Fibroblast of lung (primary cell): ENCODE measurements around the gene ACOD1. TPM values are rescaled to one million over a fixed set of nuclear protein-coding genes. Genes with fewer than 3 reads are reported as not detected.
"Not testable (repeated sequence)": the region's sequence is repeated elsewhere in the genome, so short reads cannot be mapped to it uniquely, and the experiment has no call there.

Experiments
- DNase-seq, 2 donors: peaks; one replicate each; pipeline versions ENCODE4 v3.0.0 to v3.0.0-alpha.2; 2010; ENCODE audit warnings: low read depth in 2 of 2
- H2AFZ ChIP-seq: 2 replicates; pipeline ENCODE4 v1.5.1; 2012; ENCODE audit warnings: low read length, control low read depth, inconsistent platforms
- H3K27ac ChIP-seq: 2 replicates; pipeline ENCODE4 v1.5.1; 2011; ENCODE audit warnings: low read length, control low read depth; ENCODE audit not compliant: insufficient read depth
- H3K27me3 ChIP-seq: 2 replicates; pipeline ENCODE4 v1.5.1; 2011; ENCODE audit warnings: mild to moderate bottlenecking, low read length; ENCODE audit not compliant: control insufficient read depth, insufficient read depth
- H3K36me3 ChIP-seq: 2 replicates; pipeline ENCODE4 v1.5.1; 2011; ENCODE audit warnings: low read length; ENCODE audit not compliant: control insufficient read depth, insufficient read depth
- H3K4me1 ChIP-seq: 2 replicates; pipeline ENCODE4 v1.5.1; 2011; ENCODE audit warnings: low read length; ENCODE audit not compliant: control insufficient read depth, insufficient read depth; ENCODE audit errors: extremely low read depth
- H3K4me2 ChIP-seq: 2 replicates; pipeline ENCODE4 v1.5.1; 2011; ENCODE audit warnings: low read length, control low read depth; ENCODE audit not compliant: insufficient read depth; ENCODE audit errors: extremely low read depth
- H3K4me3 ChIP-seq, 4 experiments: fragments of 200-600 bp in 1 of 4; sonication (generic) in 1 of 4; replicated peaks in 1 of 4; 2 replicates each; pipeline ENCODE4 v1.5.1; 2011 to 2016; ENCODE audit warnings: low read length in 4 of 4, low read depth in 3 of 4, mild to moderate bottlenecking in 3 of 4, control low read depth in 2 of 4, inconsistent platforms in 1 of 4, mixed read lengths in 1 of 4; ENCODE audit not compliant: insufficient read depth in 1 of 4; ENCODE audit errors: control extremely low read depth in 1 of 4
- H3K79me2 ChIP-seq: 2 replicates; pipeline ENCODE4 v1.5.1; 2012; ENCODE audit warnings: mild to moderate bottlenecking, low read length, inconsistent platforms; ENCODE audit not compliant: control insufficient read depth, insufficient read depth
- H3K9ac ChIP-seq: 2 replicates; pipeline ENCODE4 v1.5.1; 2011; ENCODE audit warnings: mild to moderate bottlenecking, low read length, control low read depth; ENCODE audit not compliant: insufficient read depth
- H3K9me3 ChIP-seq: 2 replicates; pipeline ENCODE4 v1.5.1; 2012; ENCODE audit warnings: low read depth, low read length; ENCODE audit not compliant: control insufficient read depth, insufficient read depth
- H4K20me1 ChIP-seq: 2 replicates; pipeline ENCODE4 v1.5.1; 2011; ENCODE audit warnings: low read length; ENCODE audit not compliant: control insufficient read depth, insufficient read depth; ENCODE audit errors: extremely low read depth
- CTCF ChIP-seq, 2 donors: IDR thresholded peaks in 1 of 2; conservative IDR thresholded peaks in 1 of 2; 1 replicate in 1 of 2; 2 replicates in 1 of 2; pipeline ENCODE4 v1.5.1; 2011 to 2012; ENCODE audit warnings: low read length in 2 of 2, control low read depth in 1 of 2, inconsistent platforms in 1 of 2, low read depth in 1 of 2, mild to moderate bottlenecking in 1 of 2
- EZH2 ChIP-seq: IDR thresholded peaks from 2 replicates; pipeline ENCODE4 v1.5.1; 2012; ENCODE audit warnings: low read length, control low read depth, mild to moderate bottlenecking; ENCODE audit errors: missing control alignments
- polyA plus RNA-seq, 2 donors: library from polyadenylated mRNA; depleted of rRNA in 1 of 2; stranded (reverse) in 1 of 2; unstranded in 1 of 2; fragments of >200 nt; gene quantifications; 2 replicates each; pipeline ENCODE4 v1.2.1, GENCODE V29; 2011 to 2012; ENCODE audit warnings: missing spikeins in 1 of 2
- total RNA-seq: library from RNA; depleted of rRNA; stranded (reverse); fragments of >200 nt; gene quantifications from 2 replicates; pipeline ENCODE4 v1.2.1, GENCODE V29; 2014

The ACOD1 gene
- total and polyA plus RNA-seq, 2 donors (not counting 1 experiment from before 2014, with no cell fraction given) = not detected

DNA sequence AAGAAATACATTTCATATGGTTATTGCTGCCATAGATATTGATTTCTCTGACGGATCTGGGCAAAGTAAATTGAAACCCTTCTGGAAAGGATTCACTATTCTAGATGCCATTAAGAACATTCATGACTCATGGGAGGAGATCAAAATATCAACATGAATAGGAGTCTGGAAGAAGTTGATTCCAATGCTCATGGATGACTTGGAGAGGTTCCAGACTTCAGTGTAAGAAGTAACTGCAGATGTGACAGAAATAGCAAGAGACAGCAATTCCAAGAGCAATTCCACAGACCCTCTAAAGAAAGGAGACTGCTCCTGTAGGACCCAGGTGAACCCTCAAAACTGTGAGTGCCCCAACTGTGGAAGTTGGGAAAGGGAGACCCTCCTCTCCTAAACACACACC lies 31.2 kb upstream of the ACOD1 start:
- Histone ChIP-seq H3K4me3 (no peak overlapping the region), H3K79me2 (no peaks in the 10 kb centered on the region), H3K4me1 (no peaks in the 10 kb centered on the region), H3K27ac (no peak overlapping the region), H2AFZ (no peak overlapping the region), H3K9ac (no peak overlapping the region), H3K4me2 (no peak overlapping the region), H3K9me3 (no peaks in the 10 kb centered on the region), H3K36me3 (no peaks in the 10 kb centered on the region), H3K27me3 (no peaks in the 10 kb centered on the region), H4K20me1 (no peaks in the 10 kb centered on the region)
- no peak for TF ChIP-seq CTCF (conservative IDR thresholded peaks at IDR 0.05 in 1 of 2, IDR thresholded peaks at IDR 0.05 in 1 of 2; ENCODE audit: low read depth in 1 of 2, low read length in 2 of 2)
- TF ChIP-seq EZH2 = no peak
- DNase-seq = peak; percentile 18 to 47

GRCh38 chr13:76917755-76918481 lies 30.4 kb upstream of the ACOD1 start:
- H3K9ac ChIP-seq, H3K4me2 ChIP-seq, H3K79me2 ChIP-seq, H3K4me1 ChIP-seq, H2AFZ ChIP-seq, H3K4me3 ChIP-seq, H4K20me1 ChIP-seq, H3K36me3 ChIP-seq, H3K9me3 ChIP-seq, H3K27me3 ChIP-seq, H3K27ac ChIP-seq: not testable (repeated sequence)
- DNase-seq = peak; percentile 14 to 73

- H3K4me1 ChIP-seq = no peaks in the 10 kb centered on the region
- DNase-seq = peak; percentile 4 to 41
- no peaks in the 10 kb centered on the region for H3K79me2 ChIP-seq
- no peaks in the 10 kb centered on the region for H4K20me1 ChIP-seq
- no peak overlapping the region for H2AFZ ChIP-seq
- H3K27me3 ChIP-seq = no peaks in the 10 kb centered on the region
- H3K9me3 ChIP-seq = no peaks in the 10 kb centered on the region
- TF ChIP-seq EZH2 (no peak), CTCF (conservative IDR thresholded peaks at IDR 0.05 in 1 of 2, IDR thresholded peaks at IDR 0.05 in 1 of 2; ENCODE audit: low read depth in 1 of 2, low read length in 2 of 2) (no peak)
- no peaks in the 10 kb centered on the region for H3K36me3 ChIP-seq
- no peak overlapping the region for H3K9ac ChIP-seq
- H3K4me3 ChIP-seq = no peak overlapping the region
- no peak overlapping the region for H3K4me2 ChIP-seq
- no peak overlapping the region for H3K27ac ChIP-seq
Measured at GRCh38 chr13:76921516-76921915, 26.8 kb upstream of the ACOD1 start.
